Panc1 (cell line): ENCODE results near the gene PRKACB. TPM values are rescaled to one million over a fixed set of nuclear protein-coding genes. Genes with fewer than 3 reads are reported as not detected.
A peak's percentile ranks its signal among the peaks of the same experiment; 100 is the strongest.

Experiments used
- ATAC-seq: fragments of 200-7000 bp; cut with Tn5 transposase; 2 replicates; pipeline ENCODE4 v1.9.1; 2020; ENCODE audit warnings: mild to moderate bottlenecking, moderate library complexity
- BruUV-seq: library from RNA; stranded (reverse); fragments of 400-500 nt; replicated peaks from 2 replicates; lab custom pipeline; 2021; lab: Mats Ljungman, UMichigan
- CTCF ChIA-PET: fragments of 300-600 bp; sonication (Branson Sonifier 250); formaldehyde crosslinking; loops from one replicate; lab custom pipeline; 2022; ENCODE audit warnings: antibody characterized with exemption; lab: Charles Lee
- POLR2A ChIA-PET: fragments of 300-600 bp; sonication (Branson Sonifier 250); formaldehyde crosslinking; loops from one replicate; lab custom pipeline; 2022; ENCODE audit warnings: antibody characterized with exemption; lab: Charles Lee
- DNase-seq: peaks from one replicate; pipeline ENCODE4 v3.0.0-alpha.2; 2010; ENCODE audit warnings: low read depth, low spot score
- H3K27ac ChIP-seq: 2 replicates; pipeline ENCODE4 v1.5.1; 2011; ENCODE audit warnings: mild to moderate bottlenecking, low read length, inconsistent platforms
- H3K27me3 ChIP-seq: fragments of 200-500 bp; sonication (Bioruptor generic); 2 replicates; pipeline ENCODE4 v1.6.0; 2014; ENCODE audit warnings: low read length, inconsistent platforms; ENCODE audit not compliant: control insufficient read depth, insufficient read depth
- H3K36me3 ChIP-seq: fragments of 200-500 bp; sonication (Bioruptor generic); 2 replicates; pipeline ENCODE4 v1.5.1; 2014; ENCODE audit warnings: inconsistent platforms, mild to moderate bottlenecking, low read length, moderate library complexity; ENCODE audit not compliant: control insufficient read depth, insufficient read depth
- H3K4me1 ChIP-seq: 2 replicates; pipeline ENCODE4 v1.5.1; 2011; ENCODE audit warnings: inconsistent platforms, mild to moderate bottlenecking, low read length, moderate library complexity; ENCODE audit not compliant: control insufficient read depth, insufficient read depth
- H3K4me3 ChIP-seq, 2 experiments: 2 replicates each; pipeline ENCODE4 v1.5.1; 2011 to 2012; ENCODE audit warnings: low read depth in 2 of 2, low read length in 2 of 2, mild to moderate bottlenecking in 2 of 2, inconsistent platforms in 1 of 2, moderate library complexity in 1 of 2
- H3K9me3 ChIP-seq: fragments of 200-500 bp; sonication (Bioruptor generic); 2 replicates; pipeline ENCODE4 v1.5.1; 2014; ENCODE audit warnings: low read depth, mild to moderate bottlenecking, inconsistent platforms, low read length, moderate library complexity; ENCODE audit not compliant: control insufficient read depth, insufficient read depth
- POLR2AphosphoS5 ChIP-seq: IDR thresholded peaks from 2 replicates; pipeline ENCODE4 v1.6.1; 2012; ENCODE audit warnings: mild to moderate bottlenecking, low read depth, low read length, moderate library complexity
- SIN3A ChIP-seq: IDR thresholded peaks from 2 replicates; pipeline ENCODE4 v1.6.1; 2012; ENCODE audit warnings: low read depth, mild to moderate bottlenecking, low read length, moderate library complexity, borderline replicate concordance; ENCODE audit not compliant: insufficient read depth
- TCF7L2 ChIP-seq: IDR thresholded peaks from 2 replicates; pipeline ENCODE4 v1.6.1; 2011; ENCODE audit warnings: mild to moderate bottlenecking, low read depth, low read length, inconsistent platforms
- in situ Hi-C: cut with HindIII; loops from 2 replicates; pipeline ENCODE4 v1.10.0; 2016; ENCODE audit warnings: low sequenced_read_pairs, low pct_unique_long_range_greater_than_20kb
- intact Hi-C: fragments of 100-400 bp; cut with micrococcal nuclease; formaldehyde crosslinking; loops from one replicate; pipeline ENCODE4 v1.10.0; 2022; ENCODE audit not compliant: unreplicated experiment
- total RNA-seq: library from RNA; stranded (reverse); gene quantifications from one replicate; pipeline ENCODE4 v1.2.1, GENCODE V29; 2021; ENCODE audit not compliant: unreplicated experiment
- TF ChIP-seq, protein P1 (sequence below), 2 experiments: IDR thresholded peaks; 2 replicates each; pipeline ENCODE4 v1.6.1; 2011 to 2012; ENCODE audit warnings: low read depth in 2 of 2, control low read depth in 1 of 2, low read length in 1 of 2, mild to moderate bottlenecking in 1 of 2, moderate library complexity in 1 of 2; ENCODE audit not compliant: insufficient read depth in 1 of 2
- TF ChIP-seq, protein P2 (sequence below): fragments of 450-650 bp; IDR thresholded peaks from 2 replicates; pipeline ENCODE4 v1.5.1; 2017; ENCODE audit warnings: mild to moderate bottlenecking

The PRKACB gene
- total RNA-seq, 1 experiment from 2014 or later, result 54.9 TPM

DNA sequence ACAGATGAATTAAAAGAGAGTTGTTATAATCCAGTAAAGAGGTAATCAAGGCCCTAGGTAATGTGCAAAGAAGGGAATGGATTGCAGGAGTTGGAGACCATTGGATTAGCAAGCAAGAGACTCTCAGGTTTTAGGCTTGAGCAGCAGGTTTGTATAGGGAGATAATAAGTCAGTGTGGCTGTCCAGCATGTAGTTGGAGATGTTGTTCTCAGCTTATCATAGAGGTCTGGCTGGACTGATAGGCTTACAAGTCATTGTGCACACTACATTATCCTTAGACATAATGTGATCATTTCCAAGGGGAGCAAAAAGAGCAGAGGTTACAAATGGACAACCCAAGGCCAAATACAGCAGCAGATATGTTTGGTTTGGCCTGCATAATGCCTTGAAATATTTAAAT, 111.5 kb downstream of the PRKACB start:
- CTCF ChIA-PET, result no interaction called here
- ATAC-seq (no peak), DNase-seq (no peak)
- POLR2A ChIA-PET, result no interaction called here
- H3K27me3 ChIP-seq, result no peaks in the 10 kb centered on the region
- peaks cover 23% of the 10 kb centered on the region for H3K4me1 ChIP-seq
- H3K4me3 ChIP-seq, result no peak overlapping the region
- H3K36me3 ChIP-seq, result no peaks in the 10 kb centered on the region
- H3K27ac ChIP-seq, result peak overlapping the region; percentile 39; the same call in 1 of the 2 replicates
- in situ Hi-C loops, result no loop called here
- no TSS peak for BruUV-seq
- TF ChIP-seq POLR2AphosphoS5 (no peak), SIN3A (no peak), TCF7L2 (no peak)
- TF ChIP-seq, protein P1, sequence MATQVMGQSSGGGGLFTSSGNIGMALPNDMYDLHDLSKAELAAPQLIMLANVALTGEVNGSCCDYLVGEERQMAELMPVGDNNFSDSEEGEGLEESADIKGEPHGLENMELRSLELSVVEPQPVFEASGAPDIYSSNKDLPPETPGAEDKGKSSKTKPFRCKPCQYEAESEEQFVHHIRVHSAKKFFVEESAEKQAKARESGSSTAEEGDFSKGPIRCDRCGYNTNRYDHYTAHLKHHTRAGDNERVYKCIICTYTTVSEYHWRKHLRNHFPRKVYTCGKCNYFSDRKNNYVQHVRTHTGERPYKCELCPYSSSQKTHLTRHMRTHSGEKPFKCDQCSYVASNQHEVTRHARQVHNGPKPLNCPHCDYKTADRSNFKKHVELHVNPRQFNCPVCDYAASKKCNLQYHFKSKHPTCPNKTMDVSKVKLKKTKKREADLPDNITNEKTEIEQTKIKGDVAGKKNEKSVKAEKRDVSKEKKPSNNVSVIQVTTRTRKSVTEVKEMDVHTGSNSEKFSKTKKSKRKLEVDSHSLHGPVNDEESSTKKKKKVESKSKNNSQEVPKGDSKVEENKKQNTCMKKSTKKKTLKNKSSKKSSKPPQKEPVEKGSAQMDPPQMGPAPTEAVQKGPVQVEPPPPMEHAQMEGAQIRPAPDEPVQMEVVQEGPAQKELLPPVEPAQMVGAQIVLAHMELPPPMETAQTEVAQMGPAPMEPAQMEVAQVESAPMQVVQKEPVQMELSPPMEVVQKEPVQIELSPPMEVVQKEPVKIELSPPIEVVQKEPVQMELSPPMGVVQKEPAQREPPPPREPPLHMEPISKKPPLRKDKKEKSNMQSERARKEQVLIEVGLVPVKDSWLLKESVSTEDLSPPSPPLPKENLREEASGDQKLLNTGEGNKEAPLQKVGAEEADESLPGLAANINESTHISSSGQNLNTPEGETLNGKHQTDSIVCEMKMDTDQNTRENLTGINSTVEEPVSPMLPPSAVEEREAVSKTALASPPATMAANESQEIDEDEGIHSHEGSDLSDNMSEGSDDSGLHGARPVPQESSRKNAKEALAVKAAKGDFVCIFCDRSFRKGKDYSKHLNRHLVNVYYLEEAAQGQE (IDR thresholded peaks at IDR 0.05; ENCODE audit: insufficient read depth in 1 of 2, low read depth in 2 of 2, low read length in 1 of 2), result no peak
- TF ChIP-seq, protein P2, sequence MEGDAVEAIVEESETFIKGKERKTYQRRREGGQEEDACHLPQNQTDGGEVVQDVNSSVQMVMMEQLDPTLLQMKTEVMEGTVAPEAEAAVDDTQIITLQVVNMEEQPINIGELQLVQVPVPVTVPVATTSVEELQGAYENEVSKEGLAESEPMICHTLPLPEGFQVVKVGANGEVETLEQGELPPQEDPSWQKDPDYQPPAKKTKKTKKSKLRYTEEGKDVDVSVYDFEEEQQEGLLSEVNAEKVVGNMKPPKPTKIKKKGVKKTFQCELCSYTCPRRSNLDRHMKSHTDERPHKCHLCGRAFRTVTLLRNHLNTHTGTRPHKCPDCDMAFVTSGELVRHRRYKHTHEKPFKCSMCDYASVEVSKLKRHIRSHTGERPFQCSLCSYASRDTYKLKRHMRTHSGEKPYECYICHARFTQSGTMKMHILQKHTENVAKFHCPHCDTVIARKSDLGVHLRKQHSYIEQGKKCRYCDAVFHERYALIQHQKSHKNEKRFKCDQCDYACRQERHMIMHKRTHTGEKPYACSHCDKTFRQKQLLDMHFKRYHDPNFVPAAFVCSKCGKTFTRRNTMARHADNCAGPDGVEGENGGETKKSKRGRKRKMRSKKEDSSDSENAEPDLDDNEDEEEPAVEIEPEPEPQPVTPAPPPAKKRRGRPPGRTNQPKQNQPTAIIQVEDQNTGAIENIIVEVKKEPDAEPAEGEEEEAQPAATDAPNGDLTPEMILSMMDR, result no peak
- H3K9me3 ChIP-seq, result peaks cover 10% of the 10 kb centered on the region
- intact Hi-C loops, result no loop called here

DNA sequence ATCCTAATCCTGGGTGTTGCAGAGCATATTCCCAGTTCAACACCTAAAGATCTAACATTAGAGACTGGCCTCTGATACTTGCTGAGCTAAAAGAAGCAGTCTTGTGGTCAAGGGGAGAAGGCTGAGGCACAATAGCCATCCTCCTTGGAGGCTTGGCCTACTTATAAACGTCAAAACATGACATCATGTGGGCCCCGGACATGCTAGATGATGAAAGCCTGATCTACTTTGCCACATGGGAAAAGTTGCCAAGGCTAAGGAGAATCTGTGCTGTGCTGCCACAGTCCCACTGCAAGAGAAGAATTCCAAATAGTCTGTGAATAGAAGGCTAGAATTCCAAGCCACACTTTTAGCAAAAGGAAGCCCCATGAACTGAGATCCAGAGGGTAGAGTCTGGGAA, 113.5 kb downstream of the PRKACB start:
- Histone ChIP-seq H3K4me3 (no peak overlapping the region), H3K27me3 (no peaks in the 10 kb centered on the region), H3K4me1 (peaks cover 28% of the 10 kb centered on the region), H3K36me3 (no peaks in the 10 kb centered on the region), H3K9me3 (no peaks in the 10 kb centered on the region), H3K27ac (no peak overlapping the region; the same call in 1 of the 2 replicates)
- no peak for TF ChIP-seq POLR2AphosphoS5
- TF ChIP-seq, protein P2, result no peak
- TF ChIP-seq, protein P1 (IDR thresholded peaks at IDR 0.05; ENCODE audit: insufficient read depth in 1 of 2, low read depth in 2 of 2, low read length in 1 of 2), result no peak
- TF ChIP-seq TCF7L2, result no peak
- no peak for TF ChIP-seq SIN3A
- ChIA-PET POLR2A (no interaction called here), CTCF (no interaction called here)
- no peak for ATAC-seq
- BruUV-seq, result no TSS peak
- intact Hi-C loops, result no loop called here
- in situ Hi-C loops, result no loop called here
- DNase-seq, result no peak
